Peyer's patch (tissue), 4 donors: Measurements from ENCODE around the gene BBS1. TPM values are rescaled to one million over a fixed set of nuclear protein-coding genes. Genes with fewer than 3 reads are reported as not detected.

Experiments used
- DNase-seq, 3 donors: peaks; one replicate each; pipeline ENCODE4 v3.0.0-alpha.2; 2017 to 2019
- H3K27ac ChIP-seq, 4 donors: fragments of 200-600 bp; sonication (generic); one replicate each; pipeline ENCODE4 v1.5.1; 2016 to 2019
- H3K27me3 ChIP-seq, 2 donors: fragments of 200-600 bp; sonication (generic); one replicate each; pipeline ENCODE4 v1.5.1; 2019
- H3K36me3 ChIP-seq, 3 donors: fragments of 200-600 bp; sonication (generic); one replicate each; pipeline ENCODE4 v1.5.1; 2016 to 2019
- H3K4me1 ChIP-seq, 4 donors: fragments of 200-600 bp; sonication (generic); one replicate each; pipeline ENCODE4 v1.5.1; 2016 to 2019
- H3K4me3 ChIP-seq, 4 donors: fragments of 200-600 bp; sonication (generic); 1 replicate in 3 of 4; 2 replicates in 1 of 4; pipeline ENCODE4 v1.5.1; 2016 to 2019; ENCODE audit warnings: mild to moderate bottlenecking in 1 of 4
- H3K9me3 ChIP-seq, 4 donors: fragments of 200-600 bp; sonication (generic); one replicate each; pipeline ENCODE4 v1.5.1; 2016 to 2019; ENCODE audit warnings: mild to moderate bottlenecking in 1 of 4
- CTCF ChIP-seq, 6 experiments: fragments of 450-650 bp in 4 of 6; fragments of 200-600 bp in 2 of 6; sonication (generic) in 1 of 6; IDR thresholded peaks; one replicate each; pipeline ENCODE4 v1.5.1; 2017 to 2019; ENCODE audit warnings: antibody characterized with exemption in 6 of 6, mild to moderate bottlenecking in 3 of 6, moderate library complexity in 1 of 6
- POLR2A ChIP-seq, 2 donors: fragments of 450-650 bp; IDR thresholded peaks; one replicate each; pipeline ENCODE4 v1.5.1; 2017; ENCODE audit warnings: antibody characterized with exemption in 2 of 2, mild to moderate bottlenecking in 2 of 2, moderate library complexity in 2 of 2
- total RNA-seq, 4 donors: library from RNA; depleted of rRNA; stranded (reverse); fragments of >200 nt; gene quantifications; one replicate each; pipeline ENCODE4 v1.1.0, GENCODE V29; 2016

Gene BBS1
- total RNA-seq, 4 donors from 2014 or later: 25.6 to 167 (median 73.4) TPM

DNA sequence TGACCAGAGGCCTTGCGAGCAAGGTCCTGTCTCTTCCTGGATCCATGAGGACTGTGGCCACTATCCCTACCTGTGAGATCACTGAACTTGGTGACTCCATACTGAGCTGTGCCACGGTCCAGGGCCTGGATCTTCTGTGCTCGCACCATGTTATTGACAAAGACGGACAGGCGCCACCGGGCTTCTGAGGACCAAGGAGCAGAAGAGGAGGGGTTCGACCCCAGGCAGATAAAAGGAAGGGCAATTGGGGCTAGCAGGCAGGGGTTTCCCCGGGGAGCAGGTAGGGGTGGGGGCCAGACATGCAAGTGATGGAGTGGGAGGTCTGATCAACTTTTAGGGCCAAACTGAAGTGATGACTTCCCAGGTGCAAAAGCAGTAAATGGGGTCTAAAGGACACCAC is 55.8 kb downstream of the BBS1 start:
- Histone ChIP-seq H3K36me3 (no peaks in the 10 kb centered on the region), H3K27me3 (no peaks in the 10 kb centered on the region), H3K27ac (no peak overlapping the region), H3K9me3 (no peaks in the 10 kb centered on the region), H3K4me1 (peaks cover 0 to 9% (median 2%) of the 10 kb centered on the region in 4 donors), H3K4me3 (no peak overlapping the region)
- TF ChIP-seq CTCF (IDR thresholded peaks at IDR 0.05) (no peak), POLR2A (IDR thresholded peaks at IDR 0.05) (no peak)
- no peak for DNase-seq

DNA sequence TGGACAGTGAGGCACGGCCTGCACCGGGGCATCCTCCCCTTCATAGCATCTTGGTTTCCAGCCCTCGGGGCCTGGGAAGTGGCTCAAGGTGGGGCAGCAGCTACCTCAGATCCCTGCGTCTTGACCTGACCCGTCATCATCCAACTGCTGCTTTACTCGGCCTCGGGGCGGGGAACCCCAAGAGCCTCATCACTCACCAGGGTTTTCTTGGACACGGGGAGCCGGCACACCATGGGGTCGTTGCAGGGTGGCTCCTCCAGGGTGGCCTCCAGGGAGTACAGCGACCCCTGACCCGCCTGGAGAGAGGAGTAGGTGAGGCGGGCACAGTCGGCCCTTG is 57.3 kb downstream of the BBS1 start:
- TF ChIP-seq POLR2A (IDR thresholded peaks at IDR 0.05) (no peak), CTCF (IDR thresholded peaks at IDR 0.05) (no peak)

GRCh38 chr11:66568124-66568916 is 57.9 kb downstream of the BBS1 start, which contains the start of gene CTSF:
Gene CTSF (minus strand): TSS chr11:66568606. CDS start chr11:66568486, 120 bp downstream.
- H3K27ac ChIP-seq: peak within 1 kb of the TSS in 1 of 4 donors; percentile 63
- peak; percentile 79 to 92 (median 83) for DNase-seq
- no peaks in the 10 kb centered on the region for H3K27me3 ChIP-seq
- TF ChIP-seq POLR2A (IDR thresholded peaks at IDR 0.05) (no peak), CTCF (IDR thresholded peaks at IDR 0.05) (no peak)
- peaks cover 0 to 9% (median 2%) of the 10 kb centered on the region in 4 donors for H3K4me1 ChIP-seq
- peak within 1 kb of the TSS; percentile 48 to 74 (median 70) for H3K4me3 ChIP-seq
- H3K36me3 ChIP-seq: no peaks in the 10 kb centered on the region
- H3K9me3 ChIP-seq: no peaks in the 10 kb centered on the region

More for the DNA sequence above, 57.3 kb downstream of the BBS1 start:
- Histone ChIP-seq H3K4me3 (peak overlapping the region; percentile 48 to 74 (median 70)), H3K27me3 (no peaks in the 10 kb centered on the region), H3K36me3 (no peaks in the 10 kb centered on the region), H3K9me3 (no peaks in the 10 kb centered on the region), H3K4me1 (peaks cover 0 to 9% (median 2%) of the 10 kb centered on the region in 4 donors), H3K27ac (peak overlapping the region in 1 of 4 donors; percentile 63)
- no peak for DNase-seq

DNA sequence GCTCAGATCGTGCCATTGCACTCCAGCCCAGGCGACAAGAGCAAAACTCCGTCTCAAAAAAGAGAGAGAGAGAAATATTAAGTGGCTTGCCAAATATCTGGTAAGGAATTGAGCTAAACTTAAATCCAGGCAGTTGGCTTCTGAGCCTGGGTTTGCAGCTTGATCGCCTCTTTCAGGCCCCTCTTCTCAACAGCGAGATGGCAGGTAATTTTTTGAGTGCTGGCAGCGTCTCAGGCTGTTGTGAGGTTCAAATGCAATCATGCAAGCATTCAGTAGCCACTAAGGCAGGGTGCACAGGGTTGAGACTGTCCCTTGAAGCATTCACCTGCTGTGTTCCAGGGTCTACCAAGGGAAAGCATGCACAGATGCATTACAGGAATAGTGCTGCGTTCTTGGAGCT is 58.6 kb downstream of the BBS1 start:
- peaks cover 0 to 9% (median 2%) of the 10 kb centered on the region in 4 donors for H3K4me1 ChIP-seq
- TF ChIP-seq POLR2A (IDR thresholded peaks at IDR 0.05): no peak
- TF ChIP-seq CTCF (IDR thresholded peaks at IDR 0.05): no peak
- H3K4me3 ChIP-seq: no peak overlapping the region
- no peaks in the 10 kb centered on the region for H3K9me3 ChIP-seq
- H3K27ac ChIP-seq: peak overlapping the region in 1 of 4 donors; percentile 63
- no peaks in the 10 kb centered on the region for H3K36me3 ChIP-seq
- DNase-seq: no peak
- H3K27me3 ChIP-seq: no peaks in the 10 kb centered on the region

GRCh38 chr11:66570079-66570849 is 59.8 kb downstream of the BBS1 start:
- TF ChIP-seq CTCF (IDR thresholded peaks at IDR 0.05) (no peak), POLR2A (IDR thresholded peaks at IDR 0.05) (no peak)
- Histone ChIP-seq H3K4me3 (no peak overlapping the region), H3K4me1 (peaks cover 0 to 9% (median 2%) of the 10 kb centered on the region in 4 donors), H3K36me3 (no peaks in the 10 kb centered on the region), H3K9me3 (no peaks in the 10 kb centered on the region), H3K27me3 (no peaks in the 10 kb centered on the region), H3K27ac (no peak overlapping the region)
- no peak for DNase-seq
